GM06990 (cell line): ENCODE measurements around the gene CSMD2.

Source experiments
- DNase-seq: peaks from one replicate; pipeline ENCODE4 v3.0.0-alpha.2; 2011; ENCODE audit not compliant: insufficient read length; ENCODE audit errors: extremely low read depth
- H3K27me3 ChIP-seq: replicated peaks from 2 replicates; pipeline ENCODE4 v1.6.0; 2011; ENCODE audit warnings: low read length; ENCODE audit not compliant: control insufficient read depth, insufficient read depth
- H3K36me3 ChIP-seq: 2 replicates; pipeline ENCODE4 v1.5.1; 2011; ENCODE audit warnings: low read length; ENCODE audit not compliant: control insufficient read depth, insufficient read depth
- H3K4me3 ChIP-seq: replicated peaks from 2 replicates; pipeline ENCODE4 v1.5.1; 2011; ENCODE audit warnings: low read depth, mild to moderate bottlenecking, control low read depth, low read length
- CTCF ChIP-seq: IDR thresholded peaks from 2 replicates; pipeline ENCODE4 v1.5.1; 2011; ENCODE audit warnings: low read length, control low read depth, mild to moderate bottlenecking, inconsistent platforms; ENCODE audit not compliant: insufficient read depth, poor library complexity, severe bottlenecking

The CSMD2 gene

GRCh38 chr1:34066166-34066565 is 98.9 kb downstream of the CSMD2 start:
- no peak overlapping the region for H3K4me3 ChIP-seq
- no peak for DNase-seq

GRCh38 chr1:34065498-34065897 is 99.5 kb downstream of the CSMD2 start:
- Histone ChIP-seq H3K4me3 (no peak overlapping the region), H3K27me3 (no peaks in the 10 kb centered on the region; the same call in 1 of the 2 replicates), H3K36me3 (no peaks in the 10 kb centered on the region)
- DNase-seq: no peak
- TF ChIP-seq CTCF: no peak

More at GRCh38 chr1:34066166-34066565, 98.9 kb downstream of the CSMD2 start:
- Histone ChIP-seq H3K36me3 (no peaks in the 10 kb centered on the region), H3K27me3 (no peaks in the 10 kb centered on the region; the same call in 1 of the 2 replicates)
- no peak for TF ChIP-seq CTCF

GRCh38 chr1:34060901-34061415 is 104.1 kb downstream of the CSMD2 start:
- no peaks in the 10 kb centered on the region for H3K36me3 ChIP-seq
- no peak for DNase-seq
- no peak for TF ChIP-seq CTCF
- no peaks in the 10 kb centered on the region for H3K27me3 ChIP-seq
- H3K4me3 ChIP-seq: no peak overlapping the region

- Histone ChIP-seq H3K36me3 (no peaks in the 10 kb centered on the region), H3K4me3 (no peak overlapping the region), H3K27me3 (no peaks in the 10 kb centered on the region)
- TF ChIP-seq CTCF: no peak
- no peak for DNase-seq
Observed at GRCh38 chr1:34060187-34060730, 104.8 kb downstream of the CSMD2 start.

- Histone ChIP-seq H3K4me3 (no peak overlapping the region), H3K36me3 (no peaks in the 10 kb centered on the region), H3K27me3 (no peaks in the 10 kb centered on the region)
- TF ChIP-seq CTCF: no peak
- DNase-seq: no peak
Observed at GRCh38 chr1:34057347-34058130, 107.5 kb downstream of the CSMD2 start.

- no peak for TF ChIP-seq CTCF
- Histone ChIP-seq H3K4me3 (no peak overlapping the region), H3K36me3 (no peaks in the 10 kb centered on the region), H3K27me3 (no peaks in the 10 kb centered on the region)
- no peak for DNase-seq
Observed at GRCh38 chr1:34055818-34056217, 109.2 kb downstream of the CSMD2 start.
